Activated naive CD4-positive, alpha-beta T cell treated with anti-CD3 and anti-CD28 coated beads, Interleukin-2, amount 10 ng/mL, durations not matched to agents 7 days and 5 days (primary cell): ENCODE measurements around the gene MED13.

Source experiments
- CTCF ChIA-PET: fragments of 350-600 bp; sonication (Branson Sonifier 250); formaldehyde crosslinking; loops from one replicate; lab custom pipeline; 2021; ENCODE audit warnings: antibody characterized with exemption; lab: Charles Lee
- DNase-seq: peaks from one replicate; pipeline ENCODE4 v3.0.0-alpha.2; 2020
- H3K27ac Mint-ChIP-seq: one replicate; pipeline ENCODE4 v1.8.0; 2021; ENCODE audit warnings: mild to moderate bottlenecking, moderate library complexity, mixed read lengths
- H3K27me3 Mint-ChIP-seq: one replicate; pipeline ENCODE4 v1.8.0; 2021; ENCODE audit warnings: mild to moderate bottlenecking, mixed read lengths
- H3K36me3 Mint-ChIP-seq: one replicate; pipeline ENCODE4 v1.8.0; 2021; ENCODE audit warnings: mixed read lengths
- H3K4me1 Mint-ChIP-seq: one replicate; pipeline ENCODE4 v1.8.0; 2021; ENCODE audit warnings: mixed read lengths
- H3K4me3 Mint-ChIP-seq: one replicate; pipeline ENCODE4 v1.8.0; 2021; ENCODE audit warnings: mild to moderate bottlenecking, moderate library complexity, mixed read lengths
- H3K9me3 Mint-ChIP-seq: one replicate; pipeline ENCODE4 v1.8.0; 2021; ENCODE audit warnings: mixed read lengths

The MED13 gene

DNA sequence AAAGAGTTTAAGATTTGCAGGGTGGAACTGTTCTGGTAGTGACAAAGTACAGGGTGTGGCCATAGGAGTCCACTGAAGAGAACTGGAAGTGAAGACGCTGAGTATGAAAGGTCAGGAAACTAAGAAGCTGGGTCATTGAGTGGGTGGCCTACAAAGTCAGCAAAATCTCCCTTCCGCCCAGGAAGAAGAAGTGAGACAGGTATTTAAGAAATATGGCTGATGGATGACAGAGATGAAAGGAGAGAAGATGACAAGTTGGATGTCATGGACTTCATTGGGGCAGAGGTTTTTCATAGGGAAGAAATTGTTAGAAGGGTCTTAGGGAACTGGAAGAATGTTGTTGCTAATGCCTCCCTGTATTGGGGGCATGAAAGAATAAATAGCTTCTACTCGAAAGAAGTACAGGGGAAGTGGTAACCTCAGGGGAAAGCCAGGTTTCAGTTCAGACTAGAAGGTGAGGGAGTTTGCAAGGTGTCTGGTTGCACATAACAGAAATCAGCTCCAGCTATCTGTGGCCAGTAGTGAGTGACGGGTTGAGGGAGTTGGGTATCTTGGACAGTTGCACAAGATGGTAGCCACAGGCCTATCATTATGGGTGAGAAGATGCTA, 33.6 kb upstream of the MED13 start:
- H3K27me3 Mint-ChIP-seq = no peaks in the 10 kb centered on the region
- H3K4me1 Mint-ChIP-seq = peaks cover 15% of the 10 kb centered on the region
- H3K4me3 Mint-ChIP-seq = no peak overlapping the region
- no peaks in the 10 kb centered on the region for H3K9me3 Mint-ChIP-seq
- CTCF ChIA-PET = interaction anchor here (1.2 to 1.6 kb wide), 3 partner anchors 9 to 463 kb away, joined by 3 to 5 read pairs (median 3); no protein-coding TSS in a partner anchor
- DNase-seq = no peak
- no peaks in the 10 kb centered on the region for H3K36me3 Mint-ChIP-seq
- H3K27ac Mint-ChIP-seq = peak overlapping the region; percentile 28

DNA sequence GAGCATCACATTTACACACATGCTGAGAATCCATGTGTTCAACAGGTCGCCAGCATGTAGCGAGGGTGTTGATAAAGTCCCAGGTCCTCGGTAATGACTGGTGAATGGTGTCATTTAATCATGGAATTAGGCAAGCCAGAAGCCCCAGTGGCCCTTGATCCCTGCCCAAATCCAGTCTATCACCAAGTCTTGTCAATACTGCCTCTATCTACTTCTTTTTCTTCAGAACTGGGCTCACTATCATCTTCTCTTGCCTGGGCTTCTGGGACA, 31.3 kb upstream of the MED13 start:
- no peak overlapping the region for H3K4me3 Mint-ChIP-seq
- peaks cover 7% of the 10 kb centered on the region for H3K27me3 Mint-ChIP-seq
- no peak overlapping the region for H3K27ac Mint-ChIP-seq
- no peaks in the 10 kb centered on the region for H3K9me3 Mint-ChIP-seq
- CTCF ChIA-PET = interaction anchor here (1.0 kb wide), 1 partner anchor 16 kb away, joined by 3 read pairs; no protein-coding TSS in a partner anchor
- DNase-seq = no peak
- H3K36me3 Mint-ChIP-seq = no peaks in the 10 kb centered on the region
- peaks cover 15% of the 10 kb centered on the region for H3K4me1 Mint-ChIP-seq

GRCh38 chr17:62094175-62094574, 29.1 kb upstream of the MED13 start:
- no peak for DNase-seq
- CTCF ChIA-PET = interaction anchor here (0.9 kb wide), 1 partner anchor 15 kb away, joined by 4 read pairs; no protein-coding TSS in a partner anchor
- H3K4me3 Mint-ChIP-seq = no peak overlapping the region

DNA sequence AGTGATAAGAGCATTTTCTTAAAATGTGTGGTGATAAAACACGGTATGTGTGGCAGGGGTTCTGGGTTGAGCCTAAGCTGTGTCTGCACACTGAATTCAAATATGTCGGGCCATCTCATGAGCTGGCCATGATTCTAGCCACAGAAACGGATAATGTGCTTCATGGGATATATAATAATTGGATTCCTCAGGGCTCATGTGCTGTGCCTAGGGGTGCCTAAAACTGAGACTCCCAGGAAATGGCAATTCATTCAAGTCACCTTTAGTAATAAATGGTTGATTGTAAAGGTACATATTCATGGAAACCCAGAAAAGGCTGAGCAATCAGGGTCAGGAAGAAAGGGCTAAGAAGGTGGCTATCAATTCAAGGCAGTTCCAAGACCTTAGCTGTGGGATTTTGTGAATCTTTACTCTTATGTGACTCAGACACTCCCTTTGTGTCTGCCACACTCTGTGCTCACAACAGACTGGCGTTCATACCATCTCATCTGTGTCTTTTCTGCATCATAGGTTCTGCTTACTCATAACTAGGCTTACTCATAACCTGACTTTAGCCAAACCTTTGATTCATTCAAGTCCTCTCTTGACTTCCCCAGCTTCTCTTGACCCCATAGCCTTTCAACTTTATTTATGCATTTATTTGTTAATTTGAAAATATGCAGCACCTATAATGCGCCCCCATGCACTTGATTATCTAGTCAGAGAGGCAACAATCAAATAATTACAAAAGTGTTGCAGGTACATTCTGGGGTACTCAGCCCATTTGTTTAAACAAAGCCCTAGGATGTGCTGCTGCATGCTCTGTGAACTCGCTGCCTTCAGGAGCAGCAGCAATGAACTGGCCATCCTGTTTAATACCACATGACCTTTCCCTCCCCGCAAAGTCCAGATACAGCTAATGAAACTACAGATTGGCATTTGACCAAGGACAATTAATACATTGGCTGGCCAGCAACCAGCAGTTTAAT, 28.4 kb upstream of the MED13 start:
- Mint-ChIP-seq H3K4me3 (no peak overlapping the region), H3K4me1 (peaks cover 7% of the 10 kb centered on the region), H3K9me3 (no peaks in the 10 kb centered on the region), H3K27me3 (peaks cover 7% of the 10 kb centered on the region), H3K36me3 (no peaks in the 10 kb centered on the region), H3K27ac (no peak overlapping the region)
- DNase-seq = no peak
- CTCF ChIA-PET = interaction anchor here (0.9 kb wide), 1 partner anchor 16 kb away, joined by 4 read pairs; no protein-coding TSS in a partner anchor

More at GRCh38 chr17:62094175-62094574, 29.1 kb upstream of the MED13 start:
- Mint-ChIP-seq H3K9me3 (no peaks in the 10 kb centered on the region), H3K4me1 (peaks cover 14% of the 10 kb centered on the region), H3K27me3 (peaks cover 7% of the 10 kb centered on the region), H3K27ac (no peak overlapping the region), H3K36me3 (no peaks in the 10 kb centered on the region)

DNA sequence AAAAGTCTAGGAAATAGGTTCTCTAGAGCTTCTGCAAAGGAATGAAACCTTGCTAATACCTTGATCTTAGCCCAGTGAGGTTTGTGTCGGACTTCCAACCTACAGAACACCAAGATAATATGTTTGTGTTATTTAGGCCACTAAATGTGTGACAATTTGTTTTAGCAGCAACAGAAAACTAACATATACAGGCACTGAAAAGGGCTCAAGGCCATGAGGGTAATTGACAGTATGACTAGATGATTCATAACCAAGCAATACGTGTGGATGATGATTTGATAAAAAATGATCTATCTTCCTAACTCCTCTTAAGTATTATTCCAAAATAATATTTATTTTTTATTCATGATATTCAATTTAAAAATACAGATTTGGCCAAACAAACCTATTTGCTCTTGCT, 27.7 kb upstream of the MED13 start:
- CTCF ChIA-PET = no interaction called here

DNA sequence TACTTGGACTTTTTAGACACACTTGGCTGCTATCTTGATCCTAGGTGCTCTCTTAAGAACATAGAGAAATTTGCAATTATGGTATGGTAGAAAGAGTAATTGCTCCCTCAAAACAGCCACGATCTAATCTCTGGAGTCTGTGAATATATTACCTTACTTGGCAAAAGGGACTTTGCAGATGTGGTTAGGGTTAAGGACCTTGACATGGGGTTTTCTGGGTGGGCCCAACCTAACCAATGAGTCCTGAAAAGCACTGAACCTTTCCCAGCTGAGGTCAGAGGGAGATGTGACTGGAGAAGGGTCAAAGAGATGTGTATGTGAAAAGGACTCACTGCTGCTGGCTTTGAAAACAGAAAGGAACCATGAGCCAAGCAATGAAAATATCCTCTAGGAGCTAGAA, 26.7 kb upstream of the MED13 start:
- Mint-ChIP-seq H3K36me3 (no peaks in the 10 kb centered on the region), H3K4me3 (no peak overlapping the region), H3K4me1 (no peaks in the 10 kb centered on the region), H3K27me3 (peaks cover 10% of the 10 kb centered on the region), H3K27ac (no peak overlapping the region), H3K9me3 (no peaks in the 10 kb centered on the region)
- no peak for DNase-seq
- CTCF ChIA-PET = no interaction called here

More for the DNA sequence above, 27.7 kb upstream of the MED13 start:
- Mint-ChIP-seq H3K9me3 (no peaks in the 10 kb centered on the region), H3K4me1 (peaks cover 2% of the 10 kb centered on the region), H3K36me3 (no peaks in the 10 kb centered on the region), H3K4me3 (no peak overlapping the region), H3K27ac (no peak overlapping the region), H3K27me3 (peaks cover 10% of the 10 kb centered on the region)
- no peak for DNase-seq

DNA sequence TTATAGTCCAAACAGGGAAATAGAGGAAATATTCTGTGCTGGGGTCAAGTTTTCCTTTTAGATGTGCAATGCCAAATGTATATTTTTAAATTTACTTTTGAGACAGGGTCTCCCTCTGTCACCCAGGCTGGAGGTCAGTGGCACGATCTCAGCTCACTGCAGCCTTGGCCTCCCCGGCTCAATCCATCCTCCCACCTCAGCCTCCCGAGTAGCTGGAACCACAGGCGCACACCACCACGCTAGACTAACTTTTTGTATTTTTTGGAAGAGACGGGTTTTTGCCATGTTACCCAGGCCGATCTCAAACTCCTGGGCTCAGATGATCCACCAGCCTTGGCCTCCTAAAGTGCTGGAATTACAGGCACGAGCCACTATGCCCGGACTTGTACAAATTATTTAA, 25.8 kb upstream of the MED13 start:
- Mint-ChIP-seq H3K27me3 (peaks cover 10% of the 10 kb centered on the region), H3K27ac (no peak overlapping the region), H3K36me3 (no peaks in the 10 kb centered on the region), H3K4me1 (peaks cover 3% of the 10 kb centered on the region), H3K9me3 (no peaks in the 10 kb centered on the region), H3K4me3 (no peak overlapping the region)
- DNase-seq = no peak
- CTCF ChIA-PET = interaction anchor here (0.6 kb wide), 1 partner anchor 22 kb away, joined by 3 read pairs; no protein-coding TSS in a partner anchor

DNA sequence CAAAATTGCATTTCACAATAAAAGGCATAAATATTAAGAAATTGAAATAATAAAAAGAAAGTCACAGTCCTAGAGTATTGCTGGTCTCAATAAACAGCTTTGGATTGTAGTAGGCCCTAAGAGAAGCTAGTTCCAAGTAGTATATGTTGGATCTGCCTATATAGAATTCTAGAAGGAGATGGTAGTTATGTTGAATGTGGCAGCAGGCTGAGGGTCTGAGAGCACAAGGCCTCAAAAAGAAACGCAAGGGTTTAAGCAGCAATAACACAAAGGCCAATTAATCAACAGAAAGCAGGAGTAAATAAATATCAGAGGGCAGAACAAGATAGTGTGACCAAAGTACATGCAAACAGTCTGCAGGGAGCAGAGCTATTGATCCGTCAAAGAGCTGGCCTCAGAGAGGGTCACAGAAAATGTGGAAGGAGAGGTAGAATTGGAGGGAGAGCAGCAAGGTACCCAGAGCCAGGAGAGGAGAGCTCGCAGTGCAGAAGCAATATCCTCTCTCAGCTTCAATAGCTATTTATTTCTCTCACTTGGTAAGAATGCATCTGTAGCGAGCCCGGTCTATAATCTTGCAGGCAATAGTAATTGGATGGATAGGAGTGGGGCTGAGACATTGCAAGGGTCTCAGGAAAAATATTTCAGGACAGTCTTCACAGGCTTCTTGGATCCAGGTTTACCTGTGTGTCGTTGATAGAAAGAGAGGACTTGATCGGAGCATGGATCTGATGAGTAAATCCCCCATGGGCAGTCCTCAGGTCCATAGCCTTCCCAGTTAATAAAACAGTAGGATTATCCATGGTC, 25.1 kb upstream of the MED13 start:
- no peak overlapping the region for H3K27ac Mint-ChIP-seq
- H3K4me1 Mint-ChIP-seq = peaks cover 9% of the 10 kb centered on the region
- DNase-seq = no peak
- no peak overlapping the region for H3K4me3 Mint-ChIP-seq
- CTCF ChIA-PET = no interaction called here
- peaks cover 10% of the 10 kb centered on the region for H3K27me3 Mint-ChIP-seq
- no peaks in the 10 kb centered on the region for H3K36me3 Mint-ChIP-seq
- no peaks in the 10 kb centered on the region for H3K9me3 Mint-ChIP-seq

DNA sequence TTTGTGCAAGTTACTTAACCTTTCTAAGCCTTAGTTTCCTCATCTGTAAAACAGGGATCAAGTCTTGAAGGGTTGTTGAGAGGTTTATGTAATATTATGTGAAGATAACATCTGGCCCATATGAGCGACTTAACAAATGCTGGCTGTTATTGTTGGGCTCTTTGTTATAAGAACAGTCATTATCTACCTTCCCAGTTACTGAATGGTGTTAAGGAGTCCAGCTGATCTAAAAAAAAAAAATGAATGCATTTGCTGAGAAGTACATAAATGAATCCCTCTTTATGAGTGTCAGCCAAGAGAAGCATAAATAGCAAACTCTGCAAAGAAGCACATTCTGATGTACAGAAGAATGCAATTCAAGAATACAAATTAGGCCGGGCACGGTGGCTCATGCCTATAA, 24.3 kb upstream of the MED13 start:
- CTCF ChIA-PET = no interaction called here
- H3K27me3 Mint-ChIP-seq = peaks cover 10% of the 10 kb centered on the region

GRCh38 chr17:62086737-62087136, 21.7 kb upstream of the MED13 start:
- no peak for DNase-seq
- Mint-ChIP-seq H3K4me1 (peaks cover 19% of the 10 kb centered on the region), H3K4me3 (no peak overlapping the region), H3K27me3 (peaks cover 4% of the 10 kb centered on the region), H3K36me3 (no peaks in the 10 kb centered on the region), H3K9me3 (no peaks in the 10 kb centered on the region), H3K27ac (no peak overlapping the region)
- CTCF ChIA-PET = no interaction called here

More for the DNA sequence above, 24.3 kb upstream of the MED13 start:
- H3K4me3 Mint-ChIP-seq = no peak overlapping the region
- H3K36me3 Mint-ChIP-seq = no peaks in the 10 kb centered on the region
- peaks cover 17% of the 10 kb centered on the region for H3K4me1 Mint-ChIP-seq
- no peak for DNase-seq
- no peak overlapping the region for H3K27ac Mint-ChIP-seq
- H3K9me3 Mint-ChIP-seq = no peaks in the 10 kb centered on the region

DNA sequence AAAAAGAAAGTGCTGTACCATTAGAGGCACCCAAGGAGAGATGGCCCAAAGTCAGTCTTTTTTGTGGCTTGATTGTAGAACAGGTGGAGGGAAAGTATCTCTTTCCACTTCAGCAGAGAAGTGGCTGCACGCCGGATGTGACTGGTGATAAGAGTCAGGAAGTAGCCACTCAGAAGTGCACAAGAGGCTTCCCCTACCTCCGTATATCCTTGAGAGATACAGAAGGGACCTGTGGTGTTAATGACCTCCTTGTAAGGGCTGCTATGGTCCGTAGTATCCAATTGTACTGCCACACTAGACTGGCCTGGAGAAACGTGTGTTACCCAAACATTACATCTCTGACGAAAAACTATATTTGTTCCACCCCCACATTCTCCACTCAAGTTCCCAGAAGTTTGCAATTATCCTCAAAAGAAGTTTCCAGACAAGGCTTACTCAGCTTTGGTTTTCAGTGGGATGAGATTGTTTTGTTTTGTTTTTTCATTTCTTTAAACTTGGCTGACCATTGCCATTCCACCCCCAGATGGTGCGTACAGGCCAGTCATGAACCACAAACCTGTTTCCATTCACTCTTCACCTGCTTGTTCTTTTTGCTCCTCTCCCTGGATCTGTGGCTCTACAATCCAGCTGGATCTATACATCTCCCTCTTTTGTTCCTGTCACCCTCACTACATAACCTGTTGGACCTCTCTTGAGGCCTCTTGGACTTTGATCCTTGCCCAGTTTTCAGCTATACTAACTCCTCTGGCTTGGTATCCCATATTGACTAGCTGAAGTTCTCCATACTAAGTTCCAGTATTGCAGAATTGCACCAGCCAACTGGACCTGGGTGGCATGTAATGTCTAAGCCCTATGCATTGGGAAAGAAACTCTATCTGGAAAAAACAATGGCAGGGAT, 20.7 kb upstream of the MED13 start:
- H3K4me3 Mint-ChIP-seq = no peak overlapping the region
- no peaks in the 10 kb centered on the region for H3K36me3 Mint-ChIP-seq
- peaks cover 3% of the 10 kb centered on the region for H3K27me3 Mint-ChIP-seq
- no peaks in the 10 kb centered on the region for H3K9me3 Mint-ChIP-seq
- peaks cover 19% of the 10 kb centered on the region for H3K4me1 Mint-ChIP-seq
- peak; percentile 47 for DNase-seq
- H3K27ac Mint-ChIP-seq = peak overlapping the region; percentile 21
- CTCF ChIA-PET = interaction anchor here (1.4 kb wide), 1 partner anchor 24 kb away, joined by 4 read pairs; no protein-coding TSS in a partner anchor

- no peak for DNase-seq
- Mint-ChIP-seq H3K9me3 (no peaks in the 10 kb centered on the region), H3K36me3 (no peaks in the 10 kb centered on the region), H3K4me3 (no peak overlapping the region), H3K27ac (no peak overlapping the region), H3K27me3 (peaks cover 9% of the 10 kb centered on the region), H3K4me1 (peaks cover 19% of the 10 kb centered on the region)
- CTCF ChIA-PET = no interaction called here
These were observed 19.5 kb upstream of the MED13 start for GRCh38 chr17:62084585-62084984.

- Mint-ChIP-seq H3K36me3 (no peaks in the 10 kb centered on the region), H3K27ac (no peak overlapping the region), H3K9me3 (no peaks in the 10 kb centered on the region), H3K4me1 (peaks cover 19% of the 10 kb centered on the region), H3K27me3 (peaks cover 13% of the 10 kb centered on the region), H3K4me3 (no peak overlapping the region)
- CTCF ChIA-PET = no interaction called here
- no peak for DNase-seq
These were observed 18.6 kb upstream of the MED13 start for GRCh38 chr17:62083651-62084050.
